MV-4-11 (cell line): Measurements from ENCODE around the gene AZI2.
A peak's percentile ranks its signal among the peaks of the same experiment; 100 is the strongest.

ENCODE experiments used
- DNase-seq: peaks from one replicate; lab custom pipeline; 2025; lab: John Stamatoyannopoulos, UW

Gene AZI2

DNA sequence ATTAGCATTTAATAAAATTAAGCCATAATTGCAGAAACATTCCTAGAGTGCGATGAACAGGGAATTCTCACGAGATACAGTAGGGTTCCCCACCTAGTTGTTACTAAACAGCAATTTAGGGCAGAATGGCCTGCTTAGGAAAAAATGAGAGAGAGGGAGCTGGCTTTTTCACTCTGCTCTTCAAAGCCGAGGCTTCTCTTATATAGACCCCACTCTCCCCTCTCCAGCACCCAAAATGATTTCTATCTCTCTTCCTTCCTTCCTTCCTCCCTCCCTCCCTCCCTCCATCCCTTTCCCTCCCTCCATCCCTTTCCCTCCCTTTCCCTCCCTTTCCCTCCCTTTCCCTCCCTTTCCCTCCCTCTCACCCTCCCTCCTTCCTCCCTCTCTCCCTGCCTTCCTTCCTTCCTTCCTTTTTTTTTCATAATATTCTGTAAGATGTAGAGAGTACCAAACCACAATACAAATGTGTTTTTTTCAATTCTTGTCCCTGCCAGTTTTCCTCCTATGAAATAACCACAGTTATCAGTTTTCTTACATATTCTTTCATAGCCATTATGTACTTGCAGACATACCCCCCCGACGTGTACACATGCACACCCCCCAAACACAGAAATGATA is 48.2 kb downstream of the AZI2 start:
- no peak for DNase-seq

DNA sequence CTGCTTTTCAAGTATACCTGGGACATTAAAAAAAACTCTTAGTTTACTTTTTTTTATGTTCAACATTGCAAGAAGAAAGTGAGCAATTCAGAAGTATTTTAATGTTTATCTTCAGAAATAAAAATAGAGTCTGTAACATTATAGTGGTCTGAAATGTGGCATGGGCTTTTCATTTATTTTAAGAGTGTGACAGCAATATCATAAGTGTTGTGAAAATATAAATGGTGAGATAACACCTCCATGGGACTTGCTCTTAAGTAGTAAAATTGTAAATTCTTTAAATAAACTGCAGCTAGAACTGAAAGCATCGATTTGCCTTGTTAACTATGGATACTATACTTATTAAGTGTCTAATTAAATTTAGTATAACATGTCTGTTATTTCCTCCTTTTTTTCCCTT is 48.9 kb downstream of the AZI2 start:
- no peak for DNase-seq

DNA sequence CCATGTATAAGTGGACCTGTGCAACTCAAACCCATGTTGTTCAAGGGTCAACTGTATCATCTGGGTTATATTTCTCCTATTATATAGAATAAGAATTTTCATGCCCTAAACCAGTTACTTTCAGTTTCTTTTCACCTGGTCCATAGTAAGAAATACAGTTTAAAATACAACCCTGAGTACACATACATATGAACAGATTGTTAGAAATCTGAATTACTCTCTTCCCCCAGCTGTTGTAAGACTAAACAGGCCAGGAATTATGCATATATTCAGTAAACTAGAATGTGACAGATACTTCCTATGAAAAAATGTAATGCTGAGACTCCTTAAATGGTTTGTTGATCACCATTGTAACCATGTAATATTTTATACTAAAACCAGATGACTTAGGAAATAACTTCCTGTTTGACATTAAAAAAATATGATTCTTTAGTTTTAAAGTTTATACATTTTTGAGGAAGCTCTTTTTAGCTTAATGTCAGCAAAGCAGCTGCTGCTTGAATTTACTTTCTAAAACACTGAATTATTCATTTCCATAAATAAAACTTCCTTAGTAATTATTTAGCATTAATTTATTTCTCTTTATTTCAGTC is 52.6 kb downstream of the AZI2 start:
- no peak for DNase-seq

DNA sequence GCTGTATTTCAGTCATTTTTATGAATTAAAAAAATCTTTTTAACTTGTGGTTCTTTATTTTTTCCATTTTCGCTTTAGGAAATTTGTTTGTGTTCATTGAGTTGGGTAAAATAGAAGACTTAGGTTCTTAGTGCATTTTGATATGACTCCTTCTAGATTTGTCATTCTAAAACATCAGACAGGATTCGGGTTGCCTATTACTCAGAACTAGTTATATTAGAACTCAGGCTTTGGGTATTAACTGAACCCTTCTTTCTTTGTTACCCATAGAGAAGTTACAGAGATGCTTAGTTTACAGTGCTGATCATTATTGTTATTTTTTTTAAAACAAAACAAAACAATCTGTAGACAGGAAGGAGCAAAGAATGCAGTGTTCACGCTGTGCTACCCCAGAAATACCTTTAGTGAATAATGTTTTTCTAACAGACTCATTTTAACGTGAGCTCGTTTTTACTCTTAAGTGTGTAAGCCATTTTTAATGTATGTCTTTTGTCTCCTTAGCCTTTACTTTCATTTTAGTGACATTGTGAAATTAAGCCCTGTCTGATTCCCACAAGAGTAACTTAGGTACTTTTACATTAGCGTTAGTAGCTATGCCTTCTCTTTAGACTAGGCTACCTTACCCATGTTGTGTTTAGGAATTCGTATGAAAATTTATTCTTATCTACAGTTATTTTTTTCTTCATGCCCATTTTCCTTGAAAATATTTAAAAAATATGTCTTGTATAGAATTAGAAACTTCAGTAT is 53.8 kb downstream of the AZI2 start:
- DNase-seq: no peak

DNA sequence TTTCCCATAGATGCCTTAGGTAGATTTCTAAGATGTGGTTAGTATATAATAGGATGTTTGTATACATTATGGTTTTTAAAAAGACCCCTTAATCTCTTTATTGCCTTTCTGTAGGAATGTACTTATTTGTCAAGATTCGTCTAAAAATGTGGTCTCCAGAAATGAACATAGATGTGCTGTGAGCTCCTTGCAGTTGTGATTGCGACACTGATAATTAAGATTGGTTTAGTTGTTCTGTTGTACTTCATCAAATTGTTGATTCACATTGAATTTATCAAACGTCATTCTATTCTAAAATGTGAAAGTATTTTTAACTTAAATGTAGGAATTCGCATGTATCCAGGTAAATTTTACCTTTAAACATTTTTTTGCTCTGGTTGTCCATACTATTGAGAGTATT is 56.0 kb downstream of the AZI2 start:
- no peak for DNase-seq

DNA sequence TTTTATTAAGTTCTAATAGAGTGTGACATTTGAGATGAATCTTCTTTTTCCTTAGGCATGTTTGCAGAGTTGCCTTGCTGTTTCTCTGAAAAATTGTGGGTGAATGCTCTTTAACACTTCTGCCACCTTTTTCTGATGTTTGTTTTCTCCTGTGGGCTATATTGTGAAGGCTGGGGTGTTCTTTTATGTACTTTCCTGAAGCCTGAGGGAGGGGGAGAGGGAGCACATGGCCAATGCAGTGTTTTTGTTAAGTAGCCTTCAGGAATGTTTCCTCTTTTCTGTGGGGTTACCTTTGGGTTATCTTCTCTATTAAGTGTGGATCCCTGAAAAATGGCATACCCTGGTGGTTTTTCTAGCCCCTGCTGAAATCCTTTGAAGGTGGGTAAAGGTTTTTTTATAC is 57.0 kb downstream of the AZI2 start:
- DNase-seq: no peak

DNA sequence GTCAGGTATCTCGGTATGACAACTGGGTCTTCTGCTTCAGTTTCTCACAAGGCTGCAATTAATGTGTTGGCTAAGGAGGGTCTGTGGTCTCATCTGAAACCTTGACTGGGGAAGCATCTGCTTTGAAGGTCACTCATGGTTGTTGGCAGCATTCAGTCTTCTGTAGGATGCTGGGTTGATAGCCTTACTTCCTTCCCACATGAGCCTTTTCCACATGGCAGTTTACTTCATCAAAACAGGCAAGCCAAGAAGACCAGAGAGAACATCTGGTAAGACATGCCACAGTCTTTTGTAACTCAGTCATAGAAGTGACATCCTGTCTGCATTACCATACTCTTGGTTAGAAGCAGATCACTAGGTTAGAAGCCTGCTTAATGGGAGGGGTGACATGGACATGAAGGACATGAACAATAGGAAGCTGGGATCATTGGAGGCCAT is 57.7 kb downstream of the AZI2 start:
- DNase-seq: peak; percentile 50

DNA sequence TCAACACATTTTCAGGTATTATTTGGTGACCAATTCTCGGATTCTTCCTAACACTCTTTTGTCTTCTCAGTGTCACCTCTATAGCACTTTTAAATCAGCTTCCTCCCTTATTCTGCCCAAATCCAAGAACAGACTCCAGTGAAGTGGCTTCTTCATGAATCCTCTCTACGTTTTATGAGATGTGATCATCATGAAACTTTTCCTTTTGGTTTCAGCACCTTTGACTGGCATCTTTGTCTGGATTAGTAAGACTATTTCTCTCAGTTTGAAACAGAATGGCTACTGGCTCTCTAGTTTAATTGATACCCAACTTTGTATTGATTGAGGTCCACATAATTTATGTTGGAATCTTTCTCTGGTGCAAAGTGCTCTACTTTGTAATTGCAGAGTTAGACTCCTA is 61.6 kb downstream of the AZI2 start:
- DNase-seq: no peak

DNA sequence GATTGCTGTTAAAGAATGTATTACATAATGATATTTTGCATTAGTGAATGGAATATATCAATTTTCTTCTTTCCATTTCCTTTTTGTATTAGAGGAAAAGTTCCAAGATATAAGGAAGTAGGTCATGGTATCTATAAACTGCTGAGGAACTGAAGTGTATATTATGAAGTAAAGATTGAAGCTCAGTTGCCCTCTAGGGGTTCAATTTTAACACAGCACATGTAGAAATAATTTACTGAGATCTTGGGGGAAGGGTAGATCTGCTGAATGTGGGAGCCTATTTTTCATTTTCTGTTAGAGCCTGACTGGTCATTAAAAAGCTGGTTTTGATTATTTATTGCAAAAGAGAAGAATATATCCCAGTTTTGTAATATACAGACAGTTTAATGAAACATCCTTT is 62.0 kb downstream of the AZI2 start:
- DNase-seq: peak; percentile 75

DNA sequence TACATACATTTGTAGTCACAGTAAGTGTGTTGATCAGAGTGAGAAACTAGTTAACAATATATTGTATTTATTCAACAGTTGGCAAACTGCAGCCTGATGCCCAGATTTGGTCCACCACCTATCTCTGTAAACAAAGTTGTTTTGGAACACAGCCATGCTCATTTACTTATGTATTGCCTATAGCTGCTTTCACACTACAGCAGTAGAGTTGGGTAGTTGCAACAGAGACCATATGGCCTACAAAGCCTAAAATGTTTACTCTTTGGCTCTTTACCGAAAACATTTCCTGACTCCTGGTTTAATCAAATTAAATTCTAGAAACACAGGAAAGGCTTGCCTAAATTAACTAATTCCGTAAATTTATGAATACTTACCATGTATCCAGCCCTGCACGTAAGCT is 67.8 kb downstream of the AZI2 start:
- no peak for DNase-seq

DNA sequence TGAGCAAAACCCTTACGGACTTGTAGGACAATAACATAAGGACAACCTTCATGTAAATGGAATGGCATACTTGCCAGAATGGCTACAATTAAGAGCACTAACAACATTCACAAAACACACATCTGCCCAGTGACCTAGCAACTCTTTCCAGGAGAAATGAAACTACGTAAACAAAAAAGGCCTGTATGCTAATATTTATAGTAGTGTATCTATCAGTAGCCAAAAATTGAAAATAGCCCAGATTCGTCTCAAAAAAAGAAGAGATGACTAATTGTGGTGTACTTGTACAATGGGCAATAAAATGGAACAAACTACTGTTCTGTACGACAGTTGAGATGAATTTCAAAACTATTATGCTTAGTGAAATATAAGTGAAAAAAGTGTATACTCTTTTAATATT is 68.9 kb downstream of the AZI2 start:
- no peak for DNase-seq

DNA sequence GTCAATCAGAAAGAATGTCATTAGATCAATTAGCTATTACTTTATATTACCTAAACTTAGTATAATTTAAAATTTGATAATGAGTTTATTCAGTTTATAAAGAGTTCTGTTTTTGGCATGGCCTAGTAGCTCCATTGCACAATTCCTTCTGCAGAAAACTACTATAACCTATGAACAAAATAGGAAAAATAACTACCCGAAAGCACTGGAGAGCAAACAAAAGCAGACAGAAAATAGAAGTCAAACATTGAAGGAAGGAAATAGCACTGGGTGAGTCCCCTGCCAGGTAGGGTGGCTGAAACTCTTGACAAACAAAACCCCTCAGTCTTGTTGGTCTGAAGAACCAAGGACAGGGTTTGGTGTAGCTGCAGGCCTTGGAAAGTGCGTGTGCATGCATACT is 69.7 kb downstream of the AZI2 start:
- no peak for DNase-seq

DNA sequence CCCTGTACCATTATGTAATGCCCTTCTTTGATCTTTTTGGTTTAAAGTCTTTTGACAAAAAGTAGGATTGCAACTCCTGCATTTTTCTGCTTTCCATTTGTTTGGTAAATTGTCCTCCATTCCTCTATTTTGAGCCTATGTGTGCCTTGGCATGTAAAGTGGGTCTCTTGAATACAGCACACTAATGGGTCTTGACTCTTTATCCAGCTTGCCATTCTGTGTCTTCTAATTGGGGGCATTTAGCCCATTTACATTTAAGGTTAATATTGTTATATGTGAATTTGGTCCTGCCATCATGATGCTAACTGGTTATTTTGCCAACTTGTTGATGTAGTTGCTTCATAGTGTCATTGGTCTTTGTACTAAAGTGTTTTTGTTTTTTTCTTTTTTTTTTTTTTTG is 74.8 kb downstream of the AZI2 start:
- DNase-seq: no peak
